Right lobe of liver (tissue), 6 donors: ENCODE results near the gene TAOK1. TPM values are rescaled to one million over a fixed set of nuclear protein-coding genes. Genes with fewer than 3 reads are reported as not detected.

Experiments
- ATAC-seq, 4 donors: fragments of 200-7000 bp; cut with Tn5 transposase; one replicate each; pipeline ENCODE4 v1.9.1; 2020; ENCODE audit warnings: mild to moderate bottlenecking in 4 of 4, moderate library complexity in 4 of 4
- DNase-seq, 3 donors: peaks; one replicate each; pipeline ENCODE4 v3.0.0-alpha.2; 2020
- H3K27ac ChIP-seq, 3 donors: fragments of 200-600 bp; one replicate each; pipeline ENCODE4 v1.8.0; 2022
- H3K27me3 ChIP-seq, 2 donors: fragments of 200-600 bp; one replicate each; pipeline ENCODE4 v1.8.0; 2022
- H3K36me3 ChIP-seq, 4 donors: fragments of 200-600 bp; sonication (generic) in 1 of 4; one replicate each; pipeline versions ENCODE4 v1.5.1 to v1.8.0; 2017 to 2022; ENCODE audit warnings: control low read depth in 1 of 4
- H3K4me1 ChIP-seq, 4 donors: fragments of 200-600 bp; sonication (generic) in 1 of 4; one replicate each; pipeline versions ENCODE4 v1.5.1 to v1.8.0; 2017 to 2022; ENCODE audit warnings: control low read depth in 1 of 4
- H3K4me3 ChIP-seq, 3 donors: fragments of 200-600 bp; one replicate each; pipeline ENCODE4 v1.8.0; 2022
- H3K9me3 ChIP-seq, 4 donors: fragments of 200-600 bp; sonication (generic) in 1 of 4; one replicate each; pipeline versions ENCODE4 v1.5.1 to v1.8.0; 2017 to 2022; ENCODE audit warnings: control low read depth in 1 of 4
- CTCF ChIP-seq, 4 donors: fragments of 200-600 bp in 3 of 4; fragments of 450-650 bp in 1 of 4; IDR thresholded peaks; one replicate each; pipeline versions ENCODE4 v1.5.1 to v1.8.0; 2016 to 2022; ENCODE audit warnings: antibody characterized with exemption in 4 of 4, mild to moderate bottlenecking in 2 of 4
- POLR2A ChIP-seq: fragments of 450-650 bp; IDR thresholded peaks from one replicate; pipeline ENCODE4 v1.6.1; 2017; ENCODE audit warnings: antibody characterized with exemption, mild to moderate bottlenecking
- WGBS: methylation state at CpG from one replicate; pipeline ENCODE4 v1.1.6; 2018; ENCODE audit warnings: low coverage, low lambda C conversion rate; ENCODE audit not compliant: insufficient coverage; ENCODE audit errors: missing lambda C conversion rate; 5-methylcytosine and 5-hydroxymethylcytosine counted together
- intact Hi-C, 2 donors: fragments of 100-400 bp; cut with DNase I; formaldehyde crosslinking; loops; one replicate each; pipeline versions ENCODE4 v1.11.2 to v1.14.1; 2022
- total RNA-seq, 6 experiments: library from RNA; depleted of rRNA in 2 of 6; stranded (reverse); fragments of >200 nt in 2 of 6; fragmentation: NEBNext Ultra II Directional in 3 of 6; extraction: Animal tissue kit (Norgen Biotek cat#: 25700) in 3 of 6; gene quantifications; one replicate each; pipeline versions ENCODE4 v1.1.0 to v1.2.4, GENCODE V29; 2016 to 2023
- donor health status: DM: no; HTN: yes; CAD: no.
- donor health status: DM: no; HTN: no; CAD: no.
- donor health status: DM: no; HTN: no; CAD: no.
- donor health status: DM: no; HTN: yes; CAD: no.
- donor health status: DM: no; HTN: yes; CAD: no.

TAOK1 gene
- total RNA-seq, 6 experiments from 2014 or later, result 17.1 to 37.1 (median 21.1) TPM

- H3K36me3 ChIP-seq, result no peaks in the 10 kb centered on the region
- 67% methylated on average over 2 of the region's 2 CpGs for WGBS
- H3K4me3 ChIP-seq, result no peak overlapping the region
- no peaks in the 10 kb centered on the region for H3K9me3 ChIP-seq
- no peaks in the 10 kb centered on the region for H3K27me3 ChIP-seq
- TF ChIP-seq CTCF (IDR thresholded peaks at IDR 0.05) (no peak), POLR2A (no peak)
- intact Hi-C loops, result no loop called here
- no peak for DNase-seq
- no peak for ATAC-seq
- H3K4me1 ChIP-seq, result no peaks in the 10 kb centered on the region
- H3K27ac ChIP-seq, result no peak overlapping the region
Observed at GRCh38 chr17:29349409-29349808, 40.8 kb upstream of the TAOK1 start.

GRCh38 chr17:29352146-29352545 lies 38.0 kb upstream of the TAOK1 start:
- Histone ChIP-seq H3K4me3 (no peak overlapping the region), H3K36me3 (no peaks in the 10 kb centered on the region), H3K27ac (no peak overlapping the region), H3K4me1 (no peaks in the 10 kb centered on the region), H3K9me3 (no peaks in the 10 kb centered on the region), H3K27me3 (no peaks in the 10 kb centered on the region)
- ATAC-seq, result no peak
- WGBS, result 66% methylated on average over 2 of the region's 2 CpGs
- intact Hi-C loops, result no loop called here
- TF ChIP-seq CTCF (IDR thresholded peaks at IDR 0.05), result no peak
- TF ChIP-seq POLR2A, result no peak
- no peak for DNase-seq

GRCh38 chr17:29357232-29357631 lies 32.9 kb upstream of the TAOK1 start:
- no peak for TF ChIP-seq CTCF (IDR thresholded peaks at IDR 0.05)
- TF ChIP-seq POLR2A, result no peak
- intact Hi-C loops, result no loop called here
- Histone ChIP-seq H3K27ac (no peak overlapping the region), H3K4me3 (no peak overlapping the region), H3K27me3 (no peaks in the 10 kb centered on the region), H3K36me3 (no peaks in the 10 kb centered on the region), H3K9me3 (no peaks in the 10 kb centered on the region), H3K4me1 (no peaks in the 10 kb centered on the region)
- 78% methylated on average over 2 of the region's 2 CpGs for WGBS
- DNase-seq (no peak), ATAC-seq (no peak)

GRCh38 chr17:29357821-29358232 lies 32.3 kb upstream of the TAOK1 start:
- ATAC-seq (no peak), DNase-seq (no peak)
- TF ChIP-seq CTCF (IDR thresholded peaks at IDR 0.05), result no peak
- no peak for TF ChIP-seq POLR2A
- Histone ChIP-seq H3K4me3 (no peak overlapping the region), H3K9me3 (no peaks in the 10 kb centered on the region), H3K27ac (no peak overlapping the region), H3K4me1 (no peaks in the 10 kb centered on the region), H3K27me3 (no peaks in the 10 kb centered on the region), H3K36me3 (no peaks in the 10 kb centered on the region)
- intact Hi-C loops, result no loop called here
- 76% methylated on average over 5 of the region's 5 CpGs for WGBS

GRCh38 chr17:29358416-29358815 lies 31.7 kb upstream of the TAOK1 start:
- 73% methylated on average over 1 of the region's 1 CpG for WGBS
- TF ChIP-seq CTCF (IDR thresholded peaks at IDR 0.05) (no peak), POLR2A (no peak)
- intact Hi-C loops, result no loop called here
- no peak overlapping the region for H3K27ac ChIP-seq
- no peaks in the 10 kb centered on the region for H3K4me1 ChIP-seq
- no peak overlapping the region for H3K4me3 ChIP-seq
- ATAC-seq (no peak), DNase-seq (no peak)
- H3K27me3 ChIP-seq, result no peaks in the 10 kb centered on the region
- H3K36me3 ChIP-seq, result no peaks in the 10 kb centered on the region
- no peaks in the 10 kb centered on the region for H3K9me3 ChIP-seq
